ENCODE measurements around the gene CHST9.

Gene CHST9

GRCh38 chr18:26926066-26926675 is 258.9 kb downstream of the CHST9 start:
- DNase-seq: no peak

GRCh38 chr18:26925313-26925712 is 259.8 kb downstream of the CHST9 start:
- no peak for DNase-seq

GRCh38 chr18:26922313-26922712 is 262.8 kb downstream of the CHST9 start:
- no peak for DNase-seq

DNA sequence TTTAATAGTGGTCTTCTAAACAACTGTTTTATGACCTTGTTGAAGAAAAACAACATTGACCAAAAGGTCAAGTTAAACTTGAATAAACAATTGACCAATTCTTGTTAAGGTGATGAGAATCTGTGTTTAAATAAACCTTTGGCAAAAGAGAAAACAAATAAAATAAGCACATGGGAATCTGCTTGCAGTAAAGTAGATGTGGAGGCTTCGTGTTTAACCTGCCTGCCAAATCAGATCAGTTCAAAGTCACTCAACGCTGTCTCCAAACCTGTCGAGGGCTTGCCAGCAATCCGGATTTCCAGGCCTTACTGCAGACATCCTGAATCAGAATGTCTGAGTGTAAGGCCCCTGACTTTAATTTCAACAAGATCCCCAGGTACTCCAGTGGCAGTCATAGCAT is 264.5 kb downstream of the CHST9 start:
- DNase-seq: no peak

DNA sequence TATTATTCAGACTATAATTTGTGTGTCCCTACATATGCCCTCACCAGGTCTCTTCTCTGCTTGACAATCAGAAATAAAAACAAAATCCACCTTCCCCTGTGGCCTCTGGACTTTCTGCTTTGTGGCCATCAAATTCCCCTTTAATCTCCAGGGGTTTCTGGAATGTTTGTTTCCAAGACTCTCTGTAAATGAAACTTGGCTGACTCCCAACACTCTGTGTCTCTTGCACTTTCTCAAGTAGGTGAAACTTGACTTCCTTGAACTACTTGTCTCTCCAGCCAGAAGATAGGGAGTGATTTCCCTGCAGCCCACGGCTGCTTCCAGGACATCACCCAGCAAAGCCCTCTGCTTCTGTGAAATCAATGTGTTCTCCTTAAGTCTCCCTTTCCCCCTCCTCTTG is 265.5 kb downstream of the CHST9 start:
- no peak for DNase-seq

GRCh38 chr18:26919201-26919600 is 265.9 kb downstream of the CHST9 start:
- DNase-seq: no peak

- no peak for DNase-seq
These were observed 273.3 kb downstream of the CHST9 start for GRCh38 chr18:26911840-26912239.

DNA sequence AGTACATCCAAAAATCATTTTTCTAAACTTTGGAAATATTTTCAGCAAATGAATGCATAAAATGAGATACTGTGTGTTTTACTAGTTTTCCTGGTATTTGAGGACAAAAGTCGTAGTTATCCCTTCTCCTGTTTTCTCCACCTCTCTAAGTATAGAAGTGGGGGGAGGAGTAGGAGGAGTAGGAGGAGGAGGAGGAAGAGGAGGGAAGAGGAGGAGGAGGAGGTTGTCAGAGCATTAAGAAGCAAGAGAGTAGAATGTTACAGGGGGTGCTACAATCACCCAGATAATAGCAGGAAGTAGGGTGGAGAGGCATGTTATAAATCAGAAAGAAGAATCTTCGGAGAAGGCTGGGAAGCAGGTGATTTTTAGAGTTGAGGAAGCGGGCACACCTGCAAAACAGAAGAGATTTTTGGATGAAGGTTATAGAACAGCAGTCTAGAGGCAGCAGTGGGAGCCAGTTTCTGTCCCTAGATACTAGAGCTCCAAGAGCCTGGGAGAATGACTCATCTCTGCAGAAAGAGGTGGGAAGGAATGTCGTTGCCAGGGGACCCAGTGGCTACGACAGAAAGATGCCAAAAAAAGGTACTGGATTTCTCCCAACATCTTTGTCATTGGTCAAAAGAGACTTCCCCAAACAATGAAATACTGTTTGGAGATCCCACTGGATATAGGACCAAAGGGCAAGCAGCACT is 275.4 kb downstream of the CHST9 start:
- no peak for DNase-seq

DNA sequence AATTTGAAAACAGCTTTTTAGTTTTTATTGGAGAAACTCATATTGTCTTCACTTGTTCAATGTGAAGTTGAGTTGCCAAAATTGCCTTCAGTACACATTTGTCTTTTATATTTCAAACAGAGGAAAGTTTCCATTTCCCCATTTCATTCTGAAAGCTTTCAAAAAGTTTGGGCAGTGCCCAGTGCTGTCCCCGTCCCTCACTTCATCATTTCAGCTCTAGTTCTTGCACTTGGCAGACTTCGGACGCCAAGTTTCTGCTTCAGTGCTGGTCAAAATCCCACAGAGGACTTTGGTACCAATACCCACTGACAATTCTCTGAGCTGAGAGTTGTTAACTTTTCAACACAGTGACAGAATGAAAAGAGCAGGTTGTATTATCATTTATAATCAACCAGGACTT is 276.2 kb downstream of the CHST9 start:
- DNase-seq: no peak

DNA sequence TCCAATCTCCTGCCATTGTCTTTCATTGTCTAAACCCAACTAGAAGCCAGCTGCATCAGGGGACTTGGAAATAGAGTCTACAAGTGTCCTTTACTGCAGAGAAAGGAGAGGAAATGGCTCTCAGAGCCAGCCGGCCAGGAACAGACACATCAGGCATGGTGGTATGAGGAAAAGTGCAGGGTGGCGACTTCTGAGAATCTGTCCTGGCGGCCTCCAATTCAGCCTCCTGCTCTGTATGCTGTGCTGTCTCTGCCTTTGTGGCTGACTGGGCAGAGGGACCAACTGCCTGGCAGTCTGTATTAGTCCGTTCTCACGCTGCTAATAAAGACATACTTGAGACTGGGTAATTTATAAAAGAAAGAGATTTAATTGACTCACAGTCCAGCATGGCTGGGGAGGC is 282.8 kb downstream of the CHST9 start:
- DNase-seq: no peak

GRCh38 chr18:26901020-26901419 is 284.1 kb downstream of the CHST9 start:
- no peak for DNase-seq

DNA sequence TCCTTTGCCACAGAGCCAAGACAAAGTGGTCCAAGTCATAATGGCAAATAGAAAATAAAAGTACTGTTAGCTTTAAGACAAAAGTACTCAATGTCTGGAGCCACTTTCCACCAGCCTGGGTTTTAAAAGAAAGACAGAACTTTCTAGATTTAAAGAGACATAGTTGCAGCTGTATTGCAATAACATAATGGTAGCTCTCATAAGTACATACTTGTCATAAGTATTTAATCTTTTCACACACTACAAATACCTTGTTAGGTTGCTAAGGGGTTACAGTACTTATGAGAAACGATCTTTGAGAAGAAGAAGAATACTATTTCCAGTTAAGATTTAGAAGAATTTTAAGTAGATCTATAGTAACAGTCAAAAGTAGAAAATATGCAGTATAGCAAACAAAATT is 290.7 kb downstream of the CHST9 start:
- DNase-seq: no peak

DNA sequence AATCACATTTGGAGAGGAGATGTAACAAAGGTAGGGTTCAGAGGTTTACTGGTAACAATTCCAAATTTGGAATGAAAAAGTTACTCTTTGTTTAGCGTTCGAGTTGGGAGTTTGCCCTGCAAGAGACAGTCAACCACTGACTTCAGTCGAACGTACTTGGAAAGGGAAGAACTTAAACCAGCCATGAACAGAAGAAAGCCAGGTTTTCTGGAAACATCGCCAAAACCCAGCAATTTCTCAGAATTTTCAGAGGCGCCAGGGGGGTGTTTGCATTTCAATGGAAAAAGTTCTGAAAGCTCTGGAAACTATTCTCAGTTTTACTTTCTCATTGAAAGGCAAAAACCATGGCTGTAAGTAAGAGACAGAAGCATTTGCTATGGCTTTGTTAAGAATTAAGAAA is 291.1 kb downstream of the CHST9 start:
- DNase-seq: no peak

- DNase-seq: no peak
These were observed 296.8 kb downstream of the CHST9 start for GRCh38 chr18:26888259-26888658.

DNA sequence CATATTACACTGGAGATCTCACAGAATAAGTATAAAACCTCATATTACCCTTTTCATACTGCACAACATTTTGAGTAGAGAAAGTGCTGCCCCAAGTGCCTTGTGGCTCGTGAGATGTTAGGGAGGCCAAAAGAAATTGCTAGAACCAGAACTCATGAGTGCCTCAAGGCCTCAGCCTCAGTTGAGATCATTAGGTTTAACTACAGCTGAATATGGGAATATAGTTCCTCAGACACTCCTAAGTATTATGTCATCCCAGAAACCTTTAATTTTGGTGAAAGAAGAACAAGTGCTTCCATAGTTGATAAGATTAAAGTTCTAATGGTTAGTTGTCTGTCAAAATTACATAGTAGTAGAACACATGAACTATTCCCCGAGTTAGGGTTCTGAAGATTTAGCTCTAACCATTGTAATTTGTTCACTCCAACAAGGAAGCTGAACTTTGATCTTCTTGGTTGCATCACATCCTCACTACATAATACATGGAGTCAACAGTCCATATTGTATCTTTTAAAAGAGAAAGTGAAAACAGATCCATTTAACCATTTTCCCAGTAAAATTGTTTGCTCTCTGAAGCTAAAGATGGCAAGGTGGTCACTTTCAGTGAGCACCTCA is 310.0 kb downstream of the CHST9 start:
- DNase-seq: no peak

DNA sequence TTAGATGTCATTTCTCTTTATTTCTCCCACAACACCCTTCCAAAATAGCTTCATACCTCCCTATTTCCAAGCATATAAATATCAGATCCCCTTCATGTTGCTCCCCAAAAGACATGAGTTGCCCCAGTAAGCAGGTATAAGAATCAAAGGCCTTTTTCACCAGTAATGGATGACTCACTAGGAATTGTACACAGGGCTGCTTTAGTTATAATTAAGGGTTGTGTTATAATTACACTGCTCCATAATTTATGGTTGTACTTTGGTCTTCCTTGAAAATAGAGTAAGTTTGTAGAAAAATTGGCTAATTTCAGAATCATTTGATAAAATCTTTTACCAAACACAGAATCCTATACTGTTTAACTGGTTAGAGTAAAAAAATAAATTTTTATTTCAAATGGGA is 310.8 kb downstream of the CHST9 start:
- no peak for DNase-seq

- no peak for DNase-seq
These were observed 315.5 kb downstream of the CHST9 start for GRCh38 chr18:26869640-26870039.

- no peak for DNase-seq
These were observed 316.0 kb downstream of the CHST9 start for GRCh38 chr18:26868968-26869586.

DNA sequence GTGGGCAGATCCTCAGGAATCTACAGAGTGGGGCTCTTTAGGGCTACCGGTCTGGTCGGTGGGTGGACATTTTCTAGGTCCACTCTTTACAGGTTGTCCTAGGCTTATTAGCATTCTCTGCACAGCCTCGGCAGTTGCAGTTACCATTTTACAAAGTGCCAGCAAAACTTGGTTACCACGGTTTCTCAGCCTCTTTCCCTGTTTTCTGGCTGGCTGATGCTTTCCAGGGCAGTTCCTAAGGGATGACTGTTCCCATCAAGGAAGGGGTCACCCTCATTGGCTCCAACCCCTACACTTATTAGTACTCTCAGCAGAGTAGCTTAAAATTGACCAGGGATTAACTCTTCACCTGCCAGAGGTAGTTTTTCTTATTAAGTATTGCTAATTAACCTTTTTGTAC is 317.6 kb downstream of the CHST9 start:
- DNase-seq: no peak

DNA sequence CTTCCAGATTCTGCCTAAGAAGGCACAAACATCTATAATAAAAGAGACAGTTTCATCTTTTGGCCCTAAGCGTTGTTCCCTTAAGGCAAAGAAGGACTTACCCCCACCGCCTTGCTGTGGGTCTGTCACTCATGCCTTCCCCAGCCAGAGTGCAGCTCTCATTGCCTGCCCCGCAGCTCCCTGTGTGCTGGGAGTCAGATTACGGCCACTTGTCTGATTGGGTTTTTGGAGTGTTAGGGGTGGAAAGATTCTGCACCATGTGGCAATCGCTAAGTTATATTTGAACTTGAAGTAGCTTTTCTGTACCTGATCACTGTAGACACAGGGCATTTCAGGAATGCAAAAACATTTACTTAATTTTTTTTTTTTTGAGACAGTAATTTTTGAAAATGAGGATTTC is 319.6 kb downstream of the CHST9 start, which contains the start of gene AQP4:
Gene AQP4, minus strand, starts transcription at position 151 of the 400 bp plus-strand sequence. Its CDS starts 18 bp downstream, at position 133.
- DNase-seq: no peak

DNA sequence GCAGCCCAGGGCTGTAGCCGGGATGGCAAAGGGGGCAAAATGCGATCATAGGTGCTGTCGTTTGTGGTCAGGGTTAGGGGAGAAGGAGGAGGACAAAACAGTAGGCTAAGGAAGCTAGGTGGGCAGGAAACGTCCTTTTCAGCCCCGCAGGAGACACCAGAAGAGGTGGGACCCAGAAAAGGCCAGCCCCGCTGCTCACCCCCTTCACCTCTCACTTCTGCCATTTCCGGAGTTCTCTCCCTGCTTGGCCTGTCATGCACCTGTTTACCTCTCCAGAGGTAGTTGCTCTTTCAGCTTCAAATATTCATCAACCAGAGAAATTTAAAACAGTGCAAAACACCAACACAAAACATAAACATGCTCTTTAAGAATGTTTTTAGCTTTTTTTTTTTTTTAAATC is 320.4 kb downstream of the CHST9 start:
- no peak for DNase-seq

DNA sequence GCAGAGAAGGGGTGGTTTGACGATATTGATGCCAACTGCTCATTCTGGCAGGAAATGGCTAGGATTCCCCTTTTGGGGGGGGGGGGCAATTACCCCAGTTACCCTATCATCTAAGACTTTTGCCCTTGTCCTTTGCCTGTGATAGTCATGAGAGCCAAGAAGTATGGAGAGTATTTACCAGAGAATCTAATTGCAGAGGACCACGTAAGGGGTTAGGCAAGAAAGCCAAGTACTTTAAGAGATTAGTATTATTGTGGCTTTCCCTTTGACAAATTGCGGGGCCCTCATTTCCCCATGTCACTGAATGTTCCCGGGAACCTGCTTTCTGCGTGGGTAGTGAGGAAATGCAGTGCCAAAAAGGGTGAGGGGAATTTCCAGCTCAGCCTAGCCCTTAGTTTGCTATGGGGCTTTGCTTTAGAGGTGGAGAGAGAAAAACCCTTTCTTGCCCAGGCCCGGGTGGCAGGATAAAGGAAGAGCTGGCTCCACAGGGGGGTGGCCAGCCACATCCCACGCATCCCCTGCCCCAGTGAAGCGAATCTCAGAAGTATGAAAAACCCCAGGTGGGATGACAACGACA is 321.1 kb downstream of the CHST9 start:
- no peak for DNase-seq

GRCh38 chr18:26863122-26863879 is 321.8 kb downstream of the CHST9 start:
- DNase-seq: no peak

Data from activated CD4-positive, alpha-beta T cell treated with anti-CD3 and anti-CD28 coated beads, Interleukin-2, amount 50 U/mL, for 4 hours (primary cell).